Measurements from ENCODE around the gene COL10A1.

The COL10A1 gene

GRCh38 chr6:116152620-116153019 lies 26.7 kb upstream of the COL10A1 start:
- H3K4me3 ChIP-seq (ENCODE audit: low read length) = no peak overlapping the region
- no peaks in the 10 kb centered on the region for H4K20me1 ChIP-seq (ENCODE audit: control insufficient read depth, insufficient read depth, low read depth, low read length)
- no peaks in the 10 kb centered on the region for H3K9me3 ChIP-seq (ENCODE audit: control insufficient read depth, insufficient read depth, low read length)
- H3K4me1 ChIP-seq (ENCODE audit: control insufficient read depth, low read length) = no peaks in the 10 kb centered on the region
- no peaks in the 10 kb centered on the region for H3K27me3 ChIP-seq (ENCODE audit: control insufficient read depth, low read length)
- H3K36me3 ChIP-seq (ENCODE audit: control insufficient read depth, low read length) = no peaks in the 10 kb centered on the region
- no peak for TF ChIP-seq CTCF (IDR thresholded peaks at IDR 0.05; ENCODE audit: low read depth, low read length, poor library complexity, severe bottlenecking)
- TF ChIP-seq EZH2phosphoT487 (IDR thresholded peaks at IDR 0.05; ENCODE audit: borderline replicate concordance, low read length) = no peak
- no peaks in the 10 kb centered on the region for H3F3A ChIP-seq (ENCODE audit: control insufficient read depth, insufficient read depth)
- H3K4me2 ChIP-seq (ENCODE audit: low read length) = no peak overlapping the region
- no peaks in the 10 kb centered on the region for H3K9me2 ChIP-seq (replicated peaks; ENCODE audit: control insufficient read depth, low read length)
- no peaks in the 10 kb centered on the region for H3K79me2 ChIP-seq (ENCODE audit: control insufficient read depth, low read length)
- H3K27ac ChIP-seq (ENCODE audit: low read depth, low read length) = no peak overlapping the region

- Histone ChIP-seq H3K9me3 (ENCODE audit: control insufficient read depth, insufficient read depth, low read length) (no peaks in the 10 kb centered on the region), H3K27me3 (ENCODE audit: control insufficient read depth, low read length) (no peaks in the 10 kb centered on the region), H3K36me3 (ENCODE audit: control insufficient read depth, low read length) (no peaks in the 10 kb centered on the region), H3K4me1 (ENCODE audit: control insufficient read depth, low read length) (no peaks in the 10 kb centered on the region), H3K4me2 (ENCODE audit: low read length) (no peak overlapping the region), H3K9me2 (replicated peaks; ENCODE audit: control insufficient read depth, low read length) (no peaks in the 10 kb centered on the region), H3K79me2 (ENCODE audit: control insufficient read depth, low read length) (no peaks in the 10 kb centered on the region), H4K20me1 (ENCODE audit: control insufficient read depth, insufficient read depth, low read depth, low read length) (no peaks in the 10 kb centered on the region), H3K27ac (ENCODE audit: low read depth, low read length) (no peak overlapping the region), H3K4me3 (ENCODE audit: low read length) (no peak overlapping the region), H3F3A (ENCODE audit: control insufficient read depth, insufficient read depth) (no peaks in the 10 kb centered on the region)
- TF ChIP-seq CTCF (IDR thresholded peaks at IDR 0.05; ENCODE audit: low read depth, low read length, poor library complexity, severe bottlenecking) = no peak
- no peak for TF ChIP-seq EZH2phosphoT487 (IDR thresholded peaks at IDR 0.05; ENCODE audit: borderline replicate concordance, low read length)
Measured at GRCh38 chr6:116145803-116146675, 20.1 kb upstream of the COL10A1 start.

- H3K79me2 ChIP-seq (ENCODE audit: control insufficient read depth, low read length) = no peaks in the 10 kb centered on the region
- no peak overlapping the region for H3K4me3 ChIP-seq (ENCODE audit: low read length)
- H3K36me3 ChIP-seq (ENCODE audit: control insufficient read depth, low read length) = no peaks in the 10 kb centered on the region
- H3F3A ChIP-seq (ENCODE audit: control insufficient read depth, insufficient read depth) = no peaks in the 10 kb centered on the region
- H4K20me1 ChIP-seq (ENCODE audit: control insufficient read depth, insufficient read depth, low read depth, low read length) = no peaks in the 10 kb centered on the region
- no peaks in the 10 kb centered on the region for H3K9me3 ChIP-seq (ENCODE audit: control insufficient read depth, insufficient read depth, low read length)
- no peak overlapping the region for H3K4me2 ChIP-seq (ENCODE audit: low read length)
- no peak for TF ChIP-seq EZH2phosphoT487 (IDR thresholded peaks at IDR 0.05; ENCODE audit: borderline replicate concordance, low read length)
- H3K27ac ChIP-seq (ENCODE audit: low read depth, low read length) = no peak overlapping the region
- H3K4me1 ChIP-seq (ENCODE audit: control insufficient read depth, low read length) = no peaks in the 10 kb centered on the region
- no peaks in the 10 kb centered on the region for H3K27me3 ChIP-seq (ENCODE audit: control insufficient read depth, low read length)
- H3K9me2 ChIP-seq (replicated peaks; ENCODE audit: control insufficient read depth, low read length) = no peaks in the 10 kb centered on the region
Measured at GRCh38 chr6:116144605-116145004, 18.7 kb upstream of the COL10A1 start.

GRCh38 chr6:116139917-116140316 lies 14.0 kb upstream of the COL10A1 start:
- Histone ChIP-seq H3K4me3 (ENCODE audit: low read length) (no peak overlapping the region), H3K27me3 (ENCODE audit: control insufficient read depth, low read length) (no peaks in the 10 kb centered on the region), H3F3A (ENCODE audit: control insufficient read depth, insufficient read depth) (no peaks in the 10 kb centered on the region), H3K36me3 (ENCODE audit: control insufficient read depth, low read length) (no peaks in the 10 kb centered on the region), H3K4me1 (ENCODE audit: control insufficient read depth, low read length) (no peaks in the 10 kb centered on the region), H3K27ac (ENCODE audit: low read depth, low read length) (no peak overlapping the region), H4K20me1 (ENCODE audit: control insufficient read depth, insufficient read depth, low read depth, low read length) (no peaks in the 10 kb centered on the region), H3K4me2 (ENCODE audit: low read length) (no peak overlapping the region), H3K9me2 (replicated peaks; ENCODE audit: control insufficient read depth, low read length) (no peaks in the 10 kb centered on the region), H3K79me2 (ENCODE audit: control insufficient read depth, low read length) (no peaks in the 10 kb centered on the region), H3K9me3 (ENCODE audit: control insufficient read depth, insufficient read depth, low read length) (no peaks in the 10 kb centered on the region)
- TF ChIP-seq EZH2phosphoT487 (IDR thresholded peaks at IDR 0.05; ENCODE audit: borderline replicate concordance, low read length) (no peak), CTCF (IDR thresholded peaks at IDR 0.05; ENCODE audit: low read depth, low read length, poor library complexity, severe bottlenecking) (no peak)
